MM.1S (cell line): ENCODE results near the gene ARHGEF12.

Experiments
- DNase-seq: peaks from one replicate; pipeline ENCODE4 v3.0.0-alpha.2; 2015
- H2AFZ ChIP-seq: fragments of 300-600 bp; sonication (generic); 2 replicates; pipeline ENCODE4 v1.6.0; 2016; ENCODE audit warnings: antibody characterized with exemption, low read length
- H3F3A ChIP-seq: fragments of 300-600 bp; sonication (generic); 2 replicates; pipeline ENCODE4 v1.6.1; 2016; ENCODE audit warnings: mild to moderate bottlenecking, antibody characterized with exemption, low read length, moderate library complexity, mixed read lengths; ENCODE audit not compliant: insufficient read depth
- H3K27ac ChIP-seq: fragments of 300-600 bp; sonication (generic); 2 replicates; pipeline ENCODE4 v1.5.1; 2016; ENCODE audit warnings: mild to moderate bottlenecking, low read length
- H3K27me3 ChIP-seq: fragments of 300-600 bp; sonication (generic); replicated peaks from 2 replicates; pipeline ENCODE4 v1.6.0; 2016; ENCODE audit warnings: low read length; ENCODE audit not compliant: insufficient read depth
- H3K36me3 ChIP-seq: fragments of 300-600 bp; sonication (generic); replicated peaks from 2 replicates; pipeline ENCODE4 v1.6.1; 2016; ENCODE audit warnings: mild to moderate bottlenecking, low read length, mixed read lengths; ENCODE audit not compliant: insufficient read depth
- H3K4me1 ChIP-seq: fragments of 300-600 bp; sonication (generic); 2 replicates; pipeline ENCODE4 v1.6.1; 2016; ENCODE audit warnings: low read length, mixed read lengths
- H3K4me2 ChIP-seq: fragments of 300-600 bp; sonication (generic); 2 replicates; pipeline ENCODE4 v1.6.0; 2016; ENCODE audit warnings: low read depth, low read length
- H3K4me3 ChIP-seq: fragments of 300-600 bp; sonication (generic); 2 replicates; pipeline ENCODE4 v1.5.1; 2016; ENCODE audit warnings: low read length, mixed read lengths
- H3K79me2 ChIP-seq: fragments of 300-600 bp; sonication (generic); 2 replicates; pipeline ENCODE4 v1.6.1; 2016; ENCODE audit warnings: mixed run types, low read length, mixed read lengths
- H3K9ac ChIP-seq: fragments of 300-600 bp; sonication (generic); 2 replicates; pipeline ENCODE4 v1.6.1; 2016; ENCODE audit warnings: low read length, mixed read lengths
- H3K9me2 ChIP-seq: fragments of 300-600 bp; sonication (generic); replicated peaks from 2 replicates; pipeline ENCODE4 v1.6.1; 2016; ENCODE audit warnings: mild to moderate bottlenecking, low read length, mixed read lengths; ENCODE audit not compliant: insufficient read depth
- H3K9me3 ChIP-seq: fragments of 300-600 bp; sonication (generic); replicated peaks from 2 replicates; pipeline ENCODE4 v1.6.1; 2016; ENCODE audit warnings: mild to moderate bottlenecking, low read length, mixed read lengths; ENCODE audit not compliant: insufficient read depth
- H4K20me1 ChIP-seq: fragments of 300-600 bp; sonication (generic); 2 replicates; pipeline ENCODE4 v1.6.1; 2016; ENCODE audit warnings: mild to moderate bottlenecking, low read length, moderate library complexity, mixed read lengths; ENCODE audit not compliant: insufficient read depth
- EZH2 ChIP-seq: fragments of 300-600 bp; sonication (generic); optimal IDR thresholded peaks from 2 replicates; pipeline ENCODE3; 2017; ENCODE audit warnings: low read depth, mild to moderate bottlenecking, antibody characterized with exemption, low read length, mixed read lengths
- EZH2phosphoT487 ChIP-seq: fragments of 300-600 bp; sonication (generic); IDR thresholded peaks from 2 replicates; pipeline ENCODE4 v1.6.1; 2018; ENCODE audit warnings: antibody characterized with exemption, low read length
- TF ChIP-seq, protein P1 (sequence below): fragments of 300-600 bp; sonication (generic); IDR thresholded peaks from 2 replicates; pipeline ENCODE4 v1.5.1; 2016; ENCODE audit warnings: antibody characterized with exemption, low read length, mixed read lengths

The ARHGEF12 gene

DNA sequence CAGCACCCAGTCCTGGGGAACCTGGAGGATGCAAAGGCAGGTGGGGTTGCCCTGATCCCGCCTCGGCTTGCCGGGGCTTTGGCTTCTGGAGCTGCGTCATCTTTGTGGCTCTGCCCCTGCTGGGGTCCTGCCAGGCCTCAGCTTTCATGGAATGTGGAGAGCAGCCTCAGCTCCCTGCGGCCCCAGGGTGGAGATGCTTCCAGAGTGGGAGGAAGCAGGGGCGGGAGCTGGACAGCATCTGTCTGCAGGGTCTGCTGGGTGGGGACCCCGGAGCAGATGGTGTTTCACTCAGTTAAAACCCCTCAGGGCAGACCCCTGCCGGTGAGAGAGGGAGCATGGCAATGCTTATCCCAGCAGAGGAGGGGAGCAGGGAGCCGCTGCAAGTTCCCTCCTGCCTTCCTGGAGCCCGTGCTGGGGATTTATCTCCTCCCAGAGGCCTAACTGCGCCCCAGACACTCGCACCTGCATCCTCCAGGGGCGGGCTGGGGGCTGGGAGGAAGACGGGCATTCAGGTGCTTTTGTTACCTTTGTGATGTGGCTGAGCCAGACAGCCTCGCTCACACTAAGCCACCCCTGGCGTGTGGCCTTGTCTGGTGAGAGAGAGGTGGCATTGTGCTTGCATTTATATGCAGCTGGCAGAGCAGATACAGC is 191.0 kb downstream of the ARHGEF12 start:
- no peak overlapping the region for H2AFZ ChIP-seq
- peak; percentile 56 for DNase-seq
- H3K9me2 ChIP-seq: no peaks in the 10 kb centered on the region
- H3K4me1 ChIP-seq: no peaks in the 10 kb centered on the region
- H3K27me3 ChIP-seq: no peaks in the 10 kb centered on the region
- H3K4me2 ChIP-seq: no peak overlapping the region
- no peak overlapping the region for H3K9ac ChIP-seq
- no peaks in the 10 kb centered on the region for H3F3A ChIP-seq
- H3K27ac ChIP-seq: no peak overlapping the region
- no peak for TF ChIP-seq EZH2
- TF ChIP-seq, protein P1, sequence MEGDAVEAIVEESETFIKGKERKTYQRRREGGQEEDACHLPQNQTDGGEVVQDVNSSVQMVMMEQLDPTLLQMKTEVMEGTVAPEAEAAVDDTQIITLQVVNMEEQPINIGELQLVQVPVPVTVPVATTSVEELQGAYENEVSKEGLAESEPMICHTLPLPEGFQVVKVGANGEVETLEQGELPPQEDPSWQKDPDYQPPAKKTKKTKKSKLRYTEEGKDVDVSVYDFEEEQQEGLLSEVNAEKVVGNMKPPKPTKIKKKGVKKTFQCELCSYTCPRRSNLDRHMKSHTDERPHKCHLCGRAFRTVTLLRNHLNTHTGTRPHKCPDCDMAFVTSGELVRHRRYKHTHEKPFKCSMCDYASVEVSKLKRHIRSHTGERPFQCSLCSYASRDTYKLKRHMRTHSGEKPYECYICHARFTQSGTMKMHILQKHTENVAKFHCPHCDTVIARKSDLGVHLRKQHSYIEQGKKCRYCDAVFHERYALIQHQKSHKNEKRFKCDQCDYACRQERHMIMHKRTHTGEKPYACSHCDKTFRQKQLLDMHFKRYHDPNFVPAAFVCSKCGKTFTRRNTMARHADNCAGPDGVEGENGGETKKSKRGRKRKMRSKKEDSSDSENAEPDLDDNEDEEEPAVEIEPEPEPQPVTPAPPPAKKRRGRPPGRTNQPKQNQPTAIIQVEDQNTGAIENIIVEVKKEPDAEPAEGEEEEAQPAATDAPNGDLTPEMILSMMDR: no peak
- TF ChIP-seq EZH2phosphoT487: no peak
- H4K20me1 ChIP-seq: no peaks in the 10 kb centered on the region
- no peaks in the 10 kb centered on the region for H3K79me2 ChIP-seq
- H3K9me3 ChIP-seq: no peaks in the 10 kb centered on the region
- no peak overlapping the region for H3K4me3 ChIP-seq
- H3K36me3 ChIP-seq: no peaks in the 10 kb centered on the region

DNA sequence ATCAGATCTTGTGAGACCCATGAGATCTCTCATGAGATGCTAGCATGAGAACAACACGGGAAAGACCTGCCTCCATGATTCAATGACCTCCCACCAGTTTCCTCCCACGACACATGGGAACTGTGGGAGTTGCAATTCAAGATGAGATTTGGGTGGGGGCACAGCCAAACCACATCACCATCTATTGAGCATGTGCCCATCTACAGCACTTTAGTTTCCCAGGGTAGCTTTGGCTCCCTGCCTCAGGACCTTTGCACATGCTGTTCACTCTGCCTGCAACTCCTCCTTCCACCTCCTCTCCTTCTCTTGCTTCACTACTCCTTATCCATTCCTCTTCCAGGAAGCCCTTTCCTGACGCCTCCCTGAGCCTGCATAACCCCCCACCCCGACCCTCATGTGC is 192.5 kb downstream of the ARHGEF12 start:
- H2AFZ ChIP-seq: no peak overlapping the region
- H4K20me1 ChIP-seq: no peaks in the 10 kb centered on the region
- H3K4me2 ChIP-seq: no peak overlapping the region
- H3K9me2 ChIP-seq: no peaks in the 10 kb centered on the region
- no peaks in the 10 kb centered on the region for H3K9me3 ChIP-seq
- no peaks in the 10 kb centered on the region for H3K27me3 ChIP-seq
- no peaks in the 10 kb centered on the region for H3F3A ChIP-seq
- H3K27ac ChIP-seq: no peak overlapping the region
- H3K79me2 ChIP-seq: no peaks in the 10 kb centered on the region
- no peaks in the 10 kb centered on the region for H3K36me3 ChIP-seq
- TF ChIP-seq EZH2phosphoT487 (no peak), EZH2 (no peak)
- TF ChIP-seq, protein P1: no peak
- DNase-seq: no peak
- no peak overlapping the region for H3K9ac ChIP-seq
- H3K4me1 ChIP-seq: no peaks in the 10 kb centered on the region
- no peak overlapping the region for H3K4me3 ChIP-seq

DNA sequence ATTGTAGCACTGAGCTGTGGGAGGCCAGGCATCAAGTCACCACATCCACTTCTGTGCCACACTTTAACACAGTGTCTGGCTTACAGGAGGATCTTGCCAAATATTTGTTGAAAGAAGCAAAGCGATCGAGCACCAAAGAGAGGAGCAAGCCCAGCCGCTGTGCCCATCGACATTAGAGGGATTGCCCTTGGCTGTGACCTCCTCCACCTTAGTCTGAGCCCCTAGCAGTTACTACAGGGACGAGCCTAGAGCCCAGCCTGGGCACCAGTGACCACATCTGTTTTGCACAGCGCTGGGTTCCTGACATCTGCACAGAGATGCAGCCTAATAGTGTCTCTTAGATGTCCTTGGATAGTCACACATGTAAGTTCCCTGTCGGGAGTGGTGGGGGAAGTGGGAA is 193.0 kb downstream of the ARHGEF12 start:
- Histone ChIP-seq H3K4me3 (no peak overlapping the region), H3K36me3 (no peaks in the 10 kb centered on the region), H3K9ac (no peak overlapping the region), H4K20me1 (no peaks in the 10 kb centered on the region), H3K4me1 (no peaks in the 10 kb centered on the region), H3K4me2 (no peak overlapping the region), H3K27me3 (no peaks in the 10 kb centered on the region), H3K79me2 (no peaks in the 10 kb centered on the region), H3F3A (no peaks in the 10 kb centered on the region), H3K27ac (no peak overlapping the region), H3K9me2 (no peaks in the 10 kb centered on the region), H2AFZ (no peak overlapping the region), H3K9me3 (no peaks in the 10 kb centered on the region)
- TF ChIP-seq EZH2 (no peak), EZH2phosphoT487 (no peak)
- TF ChIP-seq, protein P1: no peak
- no peak for DNase-seq
